ENCODE data around the gene ODR4.
"Not testable (repeated sequence)": the region's sequence is repeated elsewhere in the genome, so short reads cannot be mapped to it uniquely, and the experiment has no call there.

ODR4 gene

GRCh38 chr1:186424539-186424938 is 48.9 kb downstream of the ODR4 start:
- DNase-seq = no peak

GRCh38 chr1:186426118-186426517 is 50.5 kb downstream of the ODR4 start:
- DNase-seq = no peak

- no peak for DNase-seq
Observed at GRCh38 chr1:186429017-186429416, 53.4 kb downstream of the ODR4 start.

GRCh38 chr1:186435336-186435735 is 59.7 kb downstream of the ODR4 start:
- DNase-seq = no peak

GRCh38 chr1:186438567-186438966 is 62.9 kb downstream of the ODR4 start:
- DNase-seq = no peak

GRCh38 chr1:186440584-186440983 is 64.9 kb downstream of the ODR4 start:
- no peak for DNase-seq

GRCh38 chr1:186442651-186443375 is 67.2 kb downstream of the ODR4 start:
- no peak for DNase-seq

DNA sequence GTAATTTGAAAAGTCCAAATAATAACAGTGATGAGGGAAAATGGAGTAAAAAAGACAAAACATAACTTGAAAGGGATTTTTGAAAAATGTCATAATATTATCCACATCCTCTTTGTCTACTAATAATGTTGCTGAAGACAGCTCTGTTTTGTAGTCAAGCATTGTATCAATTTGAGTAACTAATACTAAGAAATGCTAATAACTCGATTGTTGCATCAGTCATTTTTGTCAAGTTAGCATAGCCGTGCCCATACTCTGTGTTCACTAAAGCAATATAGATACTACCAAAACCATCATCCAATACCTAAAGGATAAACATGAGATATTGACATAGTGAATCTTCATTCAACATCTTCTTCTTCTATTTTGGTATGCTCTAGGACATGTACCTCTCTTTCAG is 68.0 kb downstream of the ODR4 start:
- no peak for DNase-seq

DNA sequence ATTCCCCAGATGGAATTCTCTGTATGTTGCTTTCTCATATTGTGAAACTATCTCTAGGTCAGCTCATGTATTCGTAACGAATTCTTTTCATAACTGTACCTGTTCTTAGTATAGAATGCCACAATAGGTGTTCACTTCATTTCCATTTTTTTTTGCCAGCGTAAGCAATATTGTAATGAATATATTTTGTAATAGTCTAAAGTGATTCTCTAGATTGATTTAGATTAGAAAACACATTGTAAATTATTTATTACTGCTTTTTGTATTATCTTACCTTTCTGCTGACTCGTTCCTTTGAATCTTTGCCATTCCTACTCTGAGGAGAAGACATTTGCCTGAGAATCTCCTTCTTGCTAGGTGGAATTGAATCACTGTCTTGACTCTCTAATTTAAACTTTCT is 70.5 kb downstream of the ODR4 start:
- no peak for DNase-seq

DNA sequence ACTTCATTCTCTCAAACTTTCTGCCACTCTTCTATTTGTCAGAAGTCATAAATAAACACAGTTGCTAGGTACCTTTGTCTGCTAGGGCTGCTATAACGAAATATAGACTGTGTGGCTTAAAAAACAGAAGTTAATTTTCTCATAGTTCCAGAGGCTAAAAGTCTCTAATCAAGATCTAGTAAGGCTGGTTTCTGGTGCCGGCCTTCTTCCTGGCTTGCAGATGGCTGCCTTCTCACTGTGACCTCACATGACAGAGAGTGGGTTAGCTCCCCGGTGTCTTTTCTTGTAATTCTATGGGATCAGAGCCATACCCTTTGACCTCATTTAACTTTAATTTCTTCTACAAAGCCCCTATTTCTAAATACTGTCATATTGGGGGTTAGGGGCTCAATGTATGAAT is 79.3 kb downstream of the ODR4 start:
- DNase-seq = no peak

- no peak for DNase-seq
Observed at GRCh38 chr1:186456729-186457255, 81.2 kb downstream of the ODR4 start.

DNA sequence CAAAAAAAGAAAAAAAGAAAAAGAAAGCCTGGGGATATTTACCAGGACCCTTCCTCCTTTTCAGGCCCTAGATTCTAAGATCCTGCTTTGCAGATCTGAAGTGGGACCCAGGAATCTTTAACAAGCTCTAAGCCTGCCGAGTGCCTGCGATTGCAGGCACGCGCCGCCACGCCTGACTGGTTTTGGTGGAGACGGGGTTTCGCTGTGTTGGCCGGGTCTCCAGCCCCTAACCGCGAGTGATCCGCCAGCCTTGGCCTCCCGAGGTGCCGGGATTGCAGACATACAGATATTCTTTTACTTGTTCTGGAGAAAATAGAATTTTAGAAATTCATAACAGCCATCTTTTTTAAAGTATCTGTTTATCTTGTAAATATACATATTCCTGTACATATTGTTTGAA is 83.5 kb downstream of the ODR4 start:
- not testable (repeated sequence) for DNase-seq

DNA sequence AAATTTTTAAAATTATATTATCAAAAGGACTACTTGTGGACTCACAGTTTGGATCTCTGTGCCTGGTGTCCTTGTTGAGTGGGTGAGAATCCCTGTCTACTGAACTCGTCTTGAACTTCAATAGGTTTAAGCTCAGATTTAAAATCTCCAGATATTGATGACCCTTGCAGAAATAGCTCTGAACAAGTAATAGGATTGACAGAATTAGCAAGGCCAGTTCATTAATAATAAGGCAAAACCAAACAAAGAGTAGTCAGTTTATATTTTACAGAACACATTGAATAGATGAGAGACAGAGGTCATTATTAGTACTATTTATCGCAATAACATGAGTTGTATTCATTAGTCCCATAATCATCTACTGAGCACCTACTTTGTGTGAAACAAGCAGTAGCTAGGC is 85.4 kb downstream of the ODR4 start, which contains the start of gene PDC:
Gene PDC (minus strand): TSS at position 101 of the 400 bp plus-strand sequence. CDS start 11,655 bp downstream, outside the sequence.
- no peak for DNase-seq

GRCh38 chr1:186463511-186463910 is 87.9 kb downstream of the ODR4 start:
- DNase-seq = no peak

DNA sequence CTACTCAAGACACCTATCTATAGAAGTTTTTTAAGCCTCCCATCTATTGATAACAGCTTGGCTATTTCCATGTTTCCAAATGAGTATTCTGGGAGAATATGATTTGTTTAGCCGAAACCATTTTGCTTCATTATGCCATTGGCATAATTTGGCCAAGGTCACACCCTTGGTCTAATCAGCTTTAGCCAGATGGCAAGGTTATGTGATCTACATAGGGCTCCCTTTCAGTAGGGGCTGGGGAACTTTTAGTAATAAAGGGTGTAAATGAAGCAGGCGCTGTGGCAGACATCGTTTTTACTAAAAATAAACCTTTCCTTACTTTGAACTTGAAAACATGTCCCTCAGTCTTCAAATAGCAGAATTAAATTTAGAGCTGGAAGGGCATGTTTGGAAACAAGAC is 88.3 kb downstream of the ODR4 start:
- DNase-seq = no peak

GRCh38 chr1:186465491-186465890 is 89.9 kb downstream of the ODR4 start:
- not testable (repeated sequence) for DNase-seq

GRCh38 chr1:186465946-186466345 is 90.3 kb downstream of the ODR4 start:
- DNase-seq = no peak

Data from NCI-H1694 treated with DMSO at 0.1 percent for 48 hours (cell line).